Measurements from ENCODE around the gene PCSK5.

GRCh38 chr9:75851917-75852316, 38.6 kb upstream of the PCSK5 start:
- TF ChIP-seq CTCF (IDR thresholded peaks at IDR 0.05; ENCODE audit: insufficient read depth, low read length, poor library complexity, severe bottlenecking) (no peak), EZH2phosphoT487 (conservative IDR thresholded peaks at IDR 0.05; ENCODE audit: low read length) (no peak)
